Activated naive CD4-positive, alpha-beta T cell treated with anti-CD3 and anti-CD28 coated beads, Interleukin-2, amount 50 U/mL, for 24 hours (primary cell): Measurements from ENCODE around the gene ADAMTS5.

Experiments
- H3K27ac Mint-ChIP-seq: one replicate; pipeline ENCODE4 v1.8.0; 2021; ENCODE audit warnings: mild to moderate bottlenecking, mixed read lengths
- H3K27me3 Mint-ChIP-seq: one replicate; pipeline ENCODE4 v1.8.0; 2021; ENCODE audit warnings: mixed read lengths
- H3K36me3 Mint-ChIP-seq: one replicate; pipeline ENCODE4 v1.8.0; 2021; ENCODE audit warnings: mixed read lengths
- H3K4me1 Mint-ChIP-seq: one replicate; pipeline ENCODE4 v1.8.0; 2021; ENCODE audit warnings: mixed read lengths
- H3K4me3 Mint-ChIP-seq: one replicate; pipeline ENCODE4 v1.8.0; 2021; ENCODE audit warnings: mild to moderate bottlenecking, mixed read lengths
- H3K9me3 Mint-ChIP-seq: one replicate; pipeline ENCODE4 v1.8.0; 2021; ENCODE audit warnings: mixed read lengths

Gene ADAMTS5

GRCh38 chr21:26925636-26926035 is 41.3 kb downstream of the ADAMTS5 start:
- Mint-ChIP-seq H3K27me3 (peaks cover 1% of the 10 kb centered on the region), H3K27ac (no peak overlapping the region), H3K4me3 (no peak overlapping the region), H3K9me3 (no peaks in the 10 kb centered on the region), H3K4me1 (no peaks in the 10 kb centered on the region), H3K36me3 (no peaks in the 10 kb centered on the region)

DNA sequence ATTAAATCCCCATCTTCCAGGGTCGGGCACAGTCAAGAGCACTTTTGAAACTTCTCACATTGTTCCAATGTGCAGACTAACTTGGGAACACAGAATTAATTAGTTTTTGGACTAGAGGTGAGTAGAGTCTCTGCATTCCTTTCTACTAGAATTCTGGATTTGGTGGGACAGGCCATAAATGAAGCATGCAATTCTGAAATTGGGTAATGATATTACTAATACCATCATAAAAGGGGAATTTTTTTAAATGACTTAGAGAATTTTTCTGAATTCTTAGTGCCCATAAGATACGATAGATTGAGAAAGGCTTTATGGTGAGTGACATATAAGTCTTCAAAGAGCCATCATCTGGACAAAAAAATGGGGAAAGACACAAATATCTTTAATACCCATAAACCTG is 41.8 kb downstream of the ADAMTS5 start:
- Mint-ChIP-seq H3K27ac (no peak overlapping the region), H3K9me3 (no peaks in the 10 kb centered on the region), H3K36me3 (no peaks in the 10 kb centered on the region), H3K27me3 (peaks cover 1% of the 10 kb centered on the region), H3K4me1 (no peaks in the 10 kb centered on the region), H3K4me3 (no peak overlapping the region)

DNA sequence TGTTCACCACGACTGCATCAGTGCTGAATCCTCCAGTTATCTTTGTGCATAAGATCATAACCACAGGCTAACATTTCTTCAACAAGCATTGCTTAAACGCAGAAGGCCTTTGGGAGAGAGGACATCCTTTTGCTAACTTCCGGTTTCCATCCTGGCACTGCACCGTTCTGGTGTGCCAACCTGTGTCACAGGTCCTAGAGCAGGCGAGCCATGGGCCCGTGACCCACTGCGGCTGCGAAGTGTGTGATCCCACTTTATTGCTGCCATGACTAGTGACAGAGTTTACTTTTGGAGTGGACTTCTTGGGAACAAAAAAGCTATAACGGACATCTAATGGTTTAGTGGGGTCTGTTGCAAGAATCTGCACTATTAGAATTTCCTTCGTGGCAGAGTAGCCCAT is 42.9 kb downstream of the ADAMTS5 start:
- Mint-ChIP-seq H3K36me3 (no peaks in the 10 kb centered on the region), H3K4me1 (no peaks in the 10 kb centered on the region), H3K4me3 (no peak overlapping the region), H3K27me3 (peaks cover 1% of the 10 kb centered on the region), H3K27ac (no peak overlapping the region), H3K9me3 (no peaks in the 10 kb centered on the region)

- Mint-ChIP-seq H3K27me3 (peaks cover 1% of the 10 kb centered on the region), H3K36me3 (no peaks in the 10 kb centered on the region), H3K4me1 (no peaks in the 10 kb centered on the region), H3K4me3 (no peak overlapping the region), H3K27ac (no peak overlapping the region), H3K9me3 (no peaks in the 10 kb centered on the region)
These were observed 46.8 kb downstream of the ADAMTS5 start for GRCh38 chr21:26920055-26920454.

DNA sequence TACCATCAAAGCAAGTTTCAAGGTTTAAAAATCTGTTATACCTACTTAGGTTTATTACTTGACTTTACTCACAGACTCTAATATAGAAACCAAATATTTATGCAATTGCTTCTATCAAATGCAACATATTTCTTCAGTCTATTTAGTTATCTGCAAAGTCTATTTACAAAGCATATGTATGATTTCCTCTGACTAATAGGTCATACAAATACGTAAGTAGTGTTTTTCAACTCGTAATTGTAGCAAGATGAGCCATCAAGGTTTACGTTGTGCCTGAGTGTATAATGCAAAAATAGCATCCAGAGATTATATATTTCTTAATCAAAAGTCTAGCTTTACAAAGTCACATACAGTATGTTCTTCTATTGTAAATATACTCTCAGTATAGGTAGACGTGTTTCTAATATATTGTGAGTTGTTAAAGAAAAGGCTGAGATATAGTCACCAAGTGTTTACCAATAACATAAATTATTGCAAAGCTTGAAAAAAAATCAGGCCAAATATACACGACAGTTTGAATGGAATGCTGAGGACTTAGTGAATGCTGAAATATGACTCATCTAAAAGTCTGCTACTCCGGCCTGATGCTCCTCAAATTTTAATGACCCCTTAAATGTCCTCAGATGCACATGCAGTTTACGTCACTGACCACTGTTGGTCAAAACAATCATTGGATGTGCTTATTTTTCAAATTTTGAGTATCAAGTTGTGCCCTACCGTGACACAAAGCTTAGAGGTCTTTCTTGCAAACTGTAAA is 48.4 kb downstream of the ADAMTS5 start:
- H3K27me3 Mint-ChIP-seq, result peaks cover 2% of the 10 kb centered on the region
- no peak overlapping the region for H3K4me3 Mint-ChIP-seq
- H3K36me3 Mint-ChIP-seq, result no peaks in the 10 kb centered on the region
- H3K27ac Mint-ChIP-seq, result no peak overlapping the region
- no peaks in the 10 kb centered on the region for H3K4me1 Mint-ChIP-seq
- peaks cover 4% of the 10 kb centered on the region for H3K9me3 Mint-ChIP-seq

GRCh38 chr21:26916799-26917198 is 50.1 kb downstream of the ADAMTS5 start:
- H3K27ac Mint-ChIP-seq, result no peak overlapping the region
- peaks cover 4% of the 10 kb centered on the region for H3K9me3 Mint-ChIP-seq
- H3K36me3 Mint-ChIP-seq, result no peaks in the 10 kb centered on the region
- H3K27me3 Mint-ChIP-seq, result peaks cover 1% of the 10 kb centered on the region
- H3K4me3 Mint-ChIP-seq, result no peak overlapping the region
- no peaks in the 10 kb centered on the region for H3K4me1 Mint-ChIP-seq

DNA sequence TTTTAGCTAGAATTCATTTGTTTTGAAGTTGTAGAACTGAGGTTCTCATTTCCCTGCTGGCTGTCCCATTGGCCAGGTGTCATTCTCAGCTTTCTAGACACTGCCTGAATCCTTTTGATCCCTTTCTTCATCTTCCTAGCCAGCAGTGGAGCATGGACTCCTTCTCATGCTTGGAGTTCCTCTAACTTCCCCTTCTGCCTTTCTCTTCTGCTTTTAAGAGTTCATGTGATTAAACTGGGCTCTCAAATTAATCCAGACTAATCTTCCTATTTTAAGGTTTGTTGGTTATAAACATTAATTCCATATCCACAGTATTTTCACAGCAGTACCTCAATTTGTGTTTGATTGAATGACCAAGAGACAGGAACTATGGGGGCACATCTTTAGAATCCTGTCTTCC is 52.3 kb downstream of the ADAMTS5 start:
- H3K27ac Mint-ChIP-seq, result no peak overlapping the region
- no peaks in the 10 kb centered on the region for H3K36me3 Mint-ChIP-seq
- no peak overlapping the region for H3K4me3 Mint-ChIP-seq
- peaks cover 1% of the 10 kb centered on the region for H3K27me3 Mint-ChIP-seq
- H3K4me1 Mint-ChIP-seq, result no peaks in the 10 kb centered on the region
- H3K9me3 Mint-ChIP-seq, result peaks cover 4% of the 10 kb centered on the region

- H3K4me3 Mint-ChIP-seq, result no peak overlapping the region
- no peaks in the 10 kb centered on the region for H3K4me1 Mint-ChIP-seq
- no peak overlapping the region for H3K27ac Mint-ChIP-seq
- peaks cover 1% of the 10 kb centered on the region for H3K27me3 Mint-ChIP-seq
- H3K9me3 Mint-ChIP-seq, result peaks cover 4% of the 10 kb centered on the region
- no peaks in the 10 kb centered on the region for H3K36me3 Mint-ChIP-seq
These were observed 54.4 kb downstream of the ADAMTS5 start for GRCh38 chr21:26912466-26912865.

- Mint-ChIP-seq H3K4me3 (no peak overlapping the region), H3K27ac (no peak overlapping the region), H3K27me3 (peaks cover 1% of the 10 kb centered on the region), H3K36me3 (no peaks in the 10 kb centered on the region), H3K9me3 (peaks cover 4% of the 10 kb centered on the region), H3K4me1 (no peaks in the 10 kb centered on the region)
These were observed 56.9 kb downstream of the ADAMTS5 start for GRCh38 chr21:26909972-26910371.

DNA sequence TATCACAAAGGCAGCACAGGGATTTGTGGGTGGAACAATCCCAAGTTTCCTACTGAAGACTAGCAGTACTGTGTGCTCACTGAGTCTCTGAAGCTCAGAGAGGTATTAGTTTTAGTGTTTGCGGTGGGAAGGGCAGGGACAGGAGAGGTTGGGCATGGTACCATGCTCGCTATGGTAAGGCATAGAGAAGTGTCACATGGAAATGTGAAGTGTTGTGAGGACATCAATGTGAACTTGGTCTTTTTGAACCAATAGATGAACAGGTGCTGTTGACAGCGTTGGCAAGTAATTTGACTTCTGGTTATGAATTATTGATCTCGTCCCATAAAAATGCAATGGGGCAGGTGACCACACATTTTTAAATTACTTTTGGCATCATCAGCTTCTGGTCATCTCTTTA is 65.9 kb downstream of the ADAMTS5 start:
- H3K9me3 Mint-ChIP-seq, result peaks cover 4% of the 10 kb centered on the region
- H3K36me3 Mint-ChIP-seq, result no peaks in the 10 kb centered on the region
- H3K27me3 Mint-ChIP-seq, result peaks cover under 1% of the 10 kb centered on the region
- H3K4me3 Mint-ChIP-seq, result no peak overlapping the region
- no peak overlapping the region for H3K27ac Mint-ChIP-seq
- no peaks in the 10 kb centered on the region for H3K4me1 Mint-ChIP-seq

DNA sequence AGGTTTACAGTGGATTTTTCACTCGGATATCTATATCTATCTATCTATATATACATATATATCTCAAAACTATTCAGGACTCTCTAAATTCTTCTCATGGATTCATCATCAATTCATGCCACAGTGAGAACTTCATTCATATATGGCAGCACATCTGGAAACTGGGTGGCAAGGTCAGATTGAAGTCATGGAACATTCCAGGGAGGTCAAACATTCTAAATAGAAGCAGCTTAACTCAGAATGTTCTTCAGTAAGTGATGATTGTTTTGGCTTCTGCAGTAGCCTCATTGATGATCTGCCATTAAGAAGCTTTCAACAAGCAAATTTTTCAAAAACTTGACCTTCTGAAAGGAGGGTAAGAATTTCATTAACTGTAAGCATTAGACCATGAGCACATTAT is 74.7 kb downstream of the ADAMTS5 start:
- peaks cover 3% of the 10 kb centered on the region for H3K27me3 Mint-ChIP-seq
- peaks cover 7% of the 10 kb centered on the region for H3K9me3 Mint-ChIP-seq
- no peaks in the 10 kb centered on the region for H3K36me3 Mint-ChIP-seq
- no peak overlapping the region for H3K27ac Mint-ChIP-seq
- no peaks in the 10 kb centered on the region for H3K4me1 Mint-ChIP-seq
- no peak overlapping the region for H3K4me3 Mint-ChIP-seq

DNA sequence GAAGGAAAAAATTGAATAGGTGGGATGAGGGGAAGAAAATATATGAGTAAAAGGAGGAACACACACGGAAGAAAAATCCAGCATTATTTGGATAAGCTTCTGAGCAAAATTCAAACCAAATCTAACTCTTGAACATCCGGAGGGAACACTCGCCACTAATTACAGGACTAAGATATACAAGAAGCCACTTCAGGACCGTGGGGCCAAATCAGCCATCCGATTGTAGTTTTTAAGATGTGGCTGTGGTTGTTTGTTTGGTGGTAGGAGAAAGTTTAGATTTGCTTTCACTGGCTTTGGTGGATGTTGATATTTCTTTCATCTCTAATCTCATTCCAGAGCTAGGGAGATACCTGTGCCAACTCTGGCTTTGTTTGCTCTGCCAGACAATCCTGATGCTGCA is 78.0 kb downstream of the ADAMTS5 start:
- H3K27me3 Mint-ChIP-seq, result peaks cover 3% of the 10 kb centered on the region
- H3K4me3 Mint-ChIP-seq, result no peak overlapping the region

GRCh38 chr21:26888256-26888655 is 78.6 kb downstream of the ADAMTS5 start:
- Mint-ChIP-seq H3K9me3 (peaks cover 7% of the 10 kb centered on the region), H3K4me3 (no peak overlapping the region), H3K27me3 (peaks cover 3% of the 10 kb centered on the region), H3K27ac (no peak overlapping the region), H3K4me1 (no peaks in the 10 kb centered on the region), H3K36me3 (no peaks in the 10 kb centered on the region)

More for the DNA sequence above, 78.0 kb downstream of the ADAMTS5 start:
- no peak overlapping the region for H3K27ac Mint-ChIP-seq
- peaks cover 7% of the 10 kb centered on the region for H3K9me3 Mint-ChIP-seq
- H3K36me3 Mint-ChIP-seq, result no peaks in the 10 kb centered on the region
- H3K4me1 Mint-ChIP-seq, result no peaks in the 10 kb centered on the region

DNA sequence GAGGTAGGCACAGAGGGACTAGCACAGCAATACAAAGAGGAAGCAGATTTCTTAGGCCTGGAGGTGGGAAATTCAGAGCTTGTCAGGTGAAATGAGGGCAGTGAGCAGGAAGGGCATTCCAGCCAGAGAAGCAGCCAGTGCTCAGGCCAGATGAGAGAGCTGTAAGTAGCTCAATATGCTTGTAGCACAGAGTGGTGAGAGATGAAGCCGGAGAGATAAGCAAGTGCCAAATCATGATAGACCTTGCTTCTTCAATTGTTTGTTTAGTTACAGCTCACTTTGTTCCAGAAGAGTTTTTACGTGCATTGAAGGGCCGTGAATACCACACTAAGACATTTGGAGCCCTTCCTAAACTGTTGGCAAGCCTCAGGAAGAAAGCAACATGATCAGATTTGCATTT is 79.6 kb downstream of the ADAMTS5 start:
- Mint-ChIP-seq H3K36me3 (no peaks in the 10 kb centered on the region), H3K4me3 (no peak overlapping the region), H3K27ac (no peak overlapping the region), H3K27me3 (peaks cover 5% of the 10 kb centered on the region), H3K9me3 (peaks cover 7% of the 10 kb centered on the region), H3K4me1 (no peaks in the 10 kb centered on the region)

DNA sequence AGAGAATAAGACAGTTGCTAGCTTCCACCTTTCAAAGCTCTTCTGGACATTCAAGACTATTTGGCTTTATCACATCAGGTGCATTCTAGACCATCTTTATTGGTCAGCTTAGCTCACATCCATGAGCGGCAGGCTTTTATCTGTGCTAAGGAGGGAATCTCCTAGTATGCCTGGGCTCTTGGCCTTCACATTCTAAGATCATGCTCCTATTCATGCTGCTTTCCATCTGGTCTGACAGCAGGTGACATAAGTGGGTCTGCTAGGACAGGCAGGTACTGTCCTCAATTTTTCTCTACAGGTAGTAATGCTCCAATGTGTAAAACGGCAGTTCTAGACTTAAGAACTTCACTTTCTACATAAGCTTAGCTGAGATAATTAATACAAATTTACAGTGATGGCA is 82.5 kb downstream of the ADAMTS5 start:
- peaks cover 7% of the 10 kb centered on the region for H3K9me3 Mint-ChIP-seq
- no peaks in the 10 kb centered on the region for H3K4me1 Mint-ChIP-seq
- H3K4me3 Mint-ChIP-seq, result no peak overlapping the region
- no peak overlapping the region for H3K27ac Mint-ChIP-seq
- H3K27me3 Mint-ChIP-seq, result peaks cover 16% of the 10 kb centered on the region
- no peaks in the 10 kb centered on the region for H3K36me3 Mint-ChIP-seq

DNA sequence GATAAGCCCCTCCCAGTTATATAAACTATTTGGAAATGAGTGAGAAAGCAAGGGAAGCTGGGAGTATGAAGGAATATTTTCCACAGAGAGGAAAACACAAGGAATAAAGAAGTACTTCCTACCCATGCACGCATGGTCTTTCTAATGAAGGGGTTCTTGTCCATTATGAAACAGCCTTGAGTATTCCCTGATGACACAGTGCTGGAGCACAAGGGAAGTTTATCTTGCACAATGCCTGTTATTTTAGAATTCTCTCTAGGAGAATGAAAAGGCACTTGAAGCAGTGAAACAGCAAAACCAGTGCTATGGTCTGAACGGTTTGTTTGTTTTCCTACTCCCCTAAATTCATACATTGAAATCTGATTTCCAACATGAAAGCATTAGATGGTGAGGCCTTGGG is 83.1 kb downstream of the ADAMTS5 start:
- Mint-ChIP-seq H3K27ac (no peak overlapping the region), H3K9me3 (peaks cover 7% of the 10 kb centered on the region), H3K27me3 (peaks cover 16% of the 10 kb centered on the region), H3K4me3 (no peak overlapping the region), H3K36me3 (no peaks in the 10 kb centered on the region), H3K4me1 (no peaks in the 10 kb centered on the region)
